ENCODE results near the gene HIPK1. TPM values are rescaled to one million over a fixed set of nuclear protein-coding genes. Genes with fewer than 3 reads are reported as not detected.

The HIPK1 gene
- total and polyA plus RNA-seq, 10 of the 15 experiments (the other 5 are each of a cell fraction or from before 2014, with no cell fraction given): 4.2 to 33.9 (median 11.4) TPM

DNA sequence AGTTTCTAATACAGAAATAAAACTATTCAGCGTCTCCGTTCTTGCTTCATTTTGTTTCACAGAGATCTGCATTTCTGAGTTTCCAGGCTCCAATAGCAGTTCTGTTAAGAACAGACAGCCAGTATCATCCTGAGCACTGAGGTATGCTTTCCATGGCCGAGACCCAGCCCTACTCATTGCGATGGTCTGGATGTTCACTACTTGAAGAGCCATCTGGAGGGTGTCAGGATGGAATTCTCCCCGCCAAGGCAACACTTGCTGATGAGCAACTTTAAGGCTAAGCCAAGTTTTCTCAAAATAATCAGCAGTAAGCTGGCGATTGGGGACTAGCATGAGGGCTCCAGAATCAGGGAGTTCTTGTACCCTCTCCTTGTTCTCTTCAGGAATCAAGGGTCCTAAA, 34.0 kb upstream of the HIPK1 start:
- no peak for FAIRE-seq
- no TSS peak for BruUV-seq (replicated peaks)
- H3K36me3 ChIP-seq (ENCODE audit: control insufficient read depth in 2 of 2, insufficient read depth in 2 of 2, low read length in 1 of 2): peaks cover 6 to 12% of the 10 kb centered on the region in 2 experiments; a peak in 3 of 4 replicates

More for the DNA sequence above, 34.0 kb upstream of the HIPK1 start:
- TF ChIP-seq IKZF2 (IDR thresholded peaks at IDR 0.05): no peak
- no peak for TF ChIP-seq PBX3 (IDR thresholded peaks at IDR 0.05; ENCODE audit: insufficient replicate concordance, low read depth, low read length)
- TF ChIP-seq MLLT1 (IDR thresholded peaks at IDR 0.05): no peak
- no peak for TF ChIP-seq DPF2 (IDR thresholded peaks at IDR 0.05)
- no peak for TF ChIP-seq LARP7 (IDR thresholded peaks at IDR 0.05)
- DNase-seq (ENCODE audit: low read depth, low spot score): no peak
- no peak overlapping the region for H3K4me2 ChIP-seq (ENCODE audit: control insufficient read depth, insufficient read depth)
- H3K9me3 ChIP-seq (replicated peaks; ENCODE audit: control insufficient read depth, insufficient read depth, low read length): no peaks in the 10 kb centered on the region
- no peak overlapping the region for H3K4me3 ChIP-seq
- no peaks in the 10 kb centered on the region for H3K27me3 ChIP-seq (replicated peaks in 1 of 2; ENCODE audit: control insufficient read depth in 2 of 2, insufficient read depth in 2 of 2, low read length in 1 of 2)
- no peaks in the 10 kb centered on the region for H4K20me1 ChIP-seq (ENCODE audit: control insufficient read depth, insufficient read depth)
- ChIA-PET RAD21 (ENCODE audit: unreplicated experiment) (interaction anchor here (1.2 kb wide), 1 partner anchor 14 kb away, joined by 3 read pairs; no protein-coding TSS in a partner anchor), CTCF (no interaction called here), POLR2A (interaction anchor here (1.1 kb wide), 1 partner anchor 9 kb away, joined by 3 read pairs; the partner anchor contains the start of gene AP4B1), SMC1A (ENCODE audit: uncharacterized antibody, unreplicated experiment) (interaction anchor here (1.1 to 1.4 kb wide), 2 partner anchors 9 to 60 kb away, joined by 4 to 6 read pairs; partner anchors contain the start of gene AP4B1)
- no peak for ATAC-seq
- WGBS (ENCODE audit: insufficient coverage, insufficient replicate concordance, low lambda C conversion rate, missing lambda C conversion rate): 98% methylated on average over 6 of the region's 6 CpGs
- H3K4me1 ChIP-seq (ENCODE audit: control insufficient read depth, insufficient read depth, low read length): no peaks in the 10 kb centered on the region
- no peaks in the 10 kb centered on the region; the same call in 1 of the 2 replicates for H3K79me2 ChIP-seq (ENCODE audit: control insufficient read depth, insufficient read depth, low read length)
- no peak overlapping the region for H3K27ac ChIP-seq (ENCODE audit: control insufficient read depth, insufficient read depth)
- intact Hi-C loops (cut with micrococcal nuclease; ENCODE audit: unreplicated experiment) (no loop called here), in situ Hi-C loops (cut with MboI) (no loop called here)
- no peak overlapping the region for H3K9ac ChIP-seq (ENCODE audit: control insufficient read depth, insufficient read depth, low read length)
- no peak overlapping the region for H2AFZ ChIP-seq (ENCODE audit: control insufficient read depth, low read depth, low read length)

Data from GM12878 (cell line).